Activated naive CD4-positive, alpha-beta T cell (primary cell): ENCODE results near the gene UBA5.

Source experiments
- DNase-seq, 4 experiments: peaks; one replicate each; lab custom pipeline; 2025; lab: John Stamatoyannopoulos, UW

The UBA5 gene

GRCh38 chr3:132654721-132655120 is 5.4 kb upstream of the UBA5 start:
- DNase-seq = no peak

DNA sequence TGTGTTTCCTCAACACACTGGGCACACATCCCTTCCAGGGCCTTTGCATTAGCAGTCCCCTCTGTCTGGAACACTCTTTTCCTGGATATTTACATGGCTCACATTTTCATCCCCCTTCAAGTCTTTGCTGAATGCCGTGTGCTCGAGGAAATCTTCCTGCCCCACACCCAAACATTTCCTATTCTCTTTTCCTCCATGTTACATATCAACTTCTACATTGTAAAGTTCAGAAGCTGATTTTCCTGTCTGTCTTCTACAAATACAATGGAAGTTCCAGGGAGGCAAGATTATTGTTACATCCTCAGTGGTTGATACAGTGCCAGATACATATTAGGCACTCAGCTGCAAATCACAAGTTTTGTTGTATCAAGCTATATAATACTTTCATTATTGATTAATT is 4.7 kb upstream of the UBA5 start:
- DNase-seq = no peak

DNA sequence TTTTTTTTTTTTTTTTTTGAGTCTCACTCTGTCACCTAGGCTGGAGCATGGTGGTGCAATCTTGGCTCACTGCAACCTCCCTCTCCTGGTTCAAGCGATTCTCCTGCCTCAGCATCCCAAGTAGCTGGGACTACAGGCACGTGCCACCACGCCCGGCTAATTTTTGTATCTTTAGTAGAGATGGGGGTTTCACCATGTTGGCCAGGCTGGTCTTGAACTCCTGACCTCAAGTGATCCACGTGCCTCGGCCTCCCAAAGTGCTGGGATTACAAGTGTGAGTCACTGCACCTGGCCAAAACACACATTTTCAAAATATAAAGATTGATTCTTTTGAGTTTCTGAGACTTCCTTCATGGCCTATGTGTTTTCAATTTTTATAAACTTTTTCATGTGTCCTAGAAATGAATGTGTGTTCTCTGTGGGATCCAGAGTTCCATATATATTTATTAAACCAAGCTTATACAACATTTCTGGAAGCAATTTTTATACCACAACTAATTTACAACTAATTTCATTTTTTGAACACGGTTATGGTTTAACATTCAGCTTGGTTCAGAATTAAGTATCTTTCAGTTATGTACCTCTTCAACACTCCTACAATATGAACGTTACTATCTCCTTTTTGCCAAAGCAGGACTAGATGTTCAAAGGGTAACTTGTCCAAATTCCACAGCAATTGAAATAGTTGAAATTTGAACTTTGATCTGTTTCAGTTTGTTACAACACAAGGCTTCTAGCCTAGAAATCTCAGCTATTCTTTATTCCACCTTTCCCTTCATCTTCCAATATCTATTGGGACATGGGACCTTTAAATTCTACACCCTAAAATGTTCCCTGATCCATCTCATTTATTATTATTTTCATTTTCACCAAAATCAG is 2.0 kb upstream of the UBA5 start:
- DNase-seq = no peak

GRCh38 chr3:132659000-132659364 is 1.1 kb upstream of the UBA5 start:
- DNase-seq = no peak

DNA sequence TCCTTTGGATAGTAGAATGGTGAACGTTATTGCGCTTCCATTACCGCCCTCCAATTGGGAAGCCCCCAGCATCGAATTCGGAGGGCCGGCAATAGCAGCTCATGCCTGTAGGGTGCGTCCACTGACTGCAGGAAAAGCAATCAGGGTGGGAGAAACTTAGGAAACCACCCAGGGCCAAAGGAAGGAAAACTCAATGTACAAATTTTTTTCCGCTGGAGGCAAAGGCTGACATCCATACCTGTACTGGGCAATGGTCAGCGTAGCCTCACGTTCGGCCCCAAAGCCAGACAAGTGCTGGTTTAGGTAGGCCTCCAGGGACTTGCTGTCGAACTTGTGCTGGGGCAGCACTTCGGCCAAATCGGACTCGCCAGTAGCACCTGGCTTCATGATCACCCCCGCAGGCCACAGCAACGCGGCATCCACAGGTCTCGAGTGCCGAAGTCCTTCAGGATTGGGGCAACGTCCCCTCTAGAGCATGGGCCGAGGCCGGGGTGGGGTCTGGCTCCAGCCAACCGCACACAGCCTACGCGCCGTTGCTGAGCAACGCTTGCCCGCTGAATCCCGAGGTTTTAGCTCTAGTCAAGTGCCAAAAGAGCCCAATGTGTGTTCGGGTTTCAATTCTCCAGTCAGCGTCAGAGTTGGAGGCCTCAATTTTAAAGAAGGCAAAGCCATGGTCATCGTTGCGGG is 621 bp upstream of the UBA5 start, which contains the start of gene ACAD11:
TSS of gene ACAD11 (minus strand) at position 445 of the 687 bp plus-strand sequence. CDS start at position 387, 58 bp downstream.
- DNase-seq = peak in 2 of 4 experiments; percentile 2 to 6

GRCh38 chr3:132660811-132661070 is 612 bp downstream of the UBA5 start:
- DNase-seq = no peak

DNA sequence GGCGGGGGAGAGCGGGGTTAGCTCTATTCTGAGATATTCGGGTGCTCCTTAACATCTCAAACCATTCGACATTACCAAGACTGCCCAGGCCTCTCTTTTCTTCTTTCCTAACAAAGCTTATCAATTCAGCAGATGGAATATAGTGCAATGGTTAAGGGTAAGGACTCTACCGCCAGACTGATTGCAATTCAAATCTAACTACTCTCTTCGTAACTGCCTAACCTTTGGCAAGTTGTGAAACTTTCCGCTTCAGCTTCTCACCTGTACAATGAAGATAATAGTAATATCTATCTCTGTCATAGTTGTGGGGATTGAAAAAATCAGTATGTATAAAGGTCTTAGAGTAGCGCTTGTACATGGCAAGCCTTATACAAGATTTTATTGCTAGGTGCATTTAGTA is 972 bp downstream of the UBA5 start:
- no peak for DNase-seq

GRCh38 chr3:132662212-132662611 is 2.1 kb downstream of the UBA5 start:
- no peak for DNase-seq

GRCh38 chr3:132665230-132665745 is 5.2 kb downstream of the UBA5 start:
- DNase-seq = no peak

DNA sequence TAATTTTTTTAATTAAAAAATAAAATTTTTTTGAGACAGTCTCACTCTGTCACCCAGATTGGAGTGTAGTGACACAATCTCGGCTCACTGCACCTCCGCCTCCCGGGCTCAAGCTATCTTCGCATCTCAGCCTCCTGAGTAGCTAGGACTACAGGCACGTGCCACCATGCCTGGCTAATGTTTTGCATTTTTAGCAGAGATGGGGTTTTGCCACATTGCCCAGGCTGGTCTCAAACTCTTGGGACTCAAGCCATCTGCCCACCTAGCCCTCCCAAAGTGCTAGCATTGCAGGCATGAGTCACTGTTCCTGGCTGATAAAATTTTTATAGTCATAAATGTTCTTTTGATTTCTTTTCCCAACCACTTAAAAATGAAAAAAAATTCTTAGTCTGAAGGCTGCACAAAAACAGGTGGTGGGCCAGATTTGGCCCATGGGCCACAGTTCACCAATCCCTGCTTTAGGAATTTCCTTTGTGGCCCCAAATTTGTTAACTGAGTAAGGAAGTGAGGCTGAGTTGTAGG is 9.2 kb downstream of the UBA5 start:
- DNase-seq = no peak

DNA sequence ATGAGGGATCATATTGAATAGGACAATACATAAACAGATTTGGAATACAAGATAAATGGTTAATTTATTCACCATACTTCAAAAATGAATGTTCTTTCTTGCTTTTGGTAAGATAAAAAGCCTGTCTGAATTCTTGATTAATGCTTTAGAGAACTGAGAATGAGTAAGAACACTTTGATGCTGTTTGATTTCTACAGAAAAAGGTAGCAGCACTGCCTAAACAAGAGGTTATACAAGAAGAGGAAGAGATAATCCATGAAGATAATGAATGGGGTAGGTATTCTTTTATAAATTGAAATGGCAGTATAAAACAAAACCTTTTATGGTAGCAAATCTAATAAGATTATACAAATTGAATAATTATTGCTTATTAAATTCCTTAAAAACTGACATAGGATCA is 15.3 kb downstream of the UBA5 start:
- no peak for DNase-seq

DNA sequence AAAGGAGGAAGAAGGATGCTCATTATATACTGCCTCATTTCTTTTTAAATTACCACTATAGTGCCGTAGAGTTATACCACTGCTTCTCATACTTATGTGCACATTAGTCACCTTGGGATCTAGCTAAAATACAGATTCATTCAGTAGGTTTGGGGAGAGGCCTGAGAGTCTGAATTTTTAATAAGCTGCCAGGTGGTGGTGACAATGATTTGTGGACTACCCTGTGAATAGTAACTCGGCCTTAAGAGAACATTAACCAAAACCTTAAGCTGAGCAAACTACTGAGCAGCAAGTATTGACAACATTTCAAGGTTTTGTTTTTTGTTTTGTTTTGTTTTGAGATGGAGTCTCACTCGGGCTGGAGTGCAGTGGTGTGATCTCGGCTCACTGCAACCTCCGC is 19.8 kb downstream of the UBA5 start:
- DNase-seq = no peak

GRCh38 chr3:132681421-132681820 is 21.3 kb downstream of the UBA5 start:
- no peak for DNase-seq

GRCh38 chr3:132682201-132682600 is 22.1 kb downstream of the UBA5 start:
- no peak for DNase-seq

- DNase-seq = no peak
Measured at GRCh38 chr3:132690040-132690439, 29.9 kb downstream of the UBA5 start.

DNA sequence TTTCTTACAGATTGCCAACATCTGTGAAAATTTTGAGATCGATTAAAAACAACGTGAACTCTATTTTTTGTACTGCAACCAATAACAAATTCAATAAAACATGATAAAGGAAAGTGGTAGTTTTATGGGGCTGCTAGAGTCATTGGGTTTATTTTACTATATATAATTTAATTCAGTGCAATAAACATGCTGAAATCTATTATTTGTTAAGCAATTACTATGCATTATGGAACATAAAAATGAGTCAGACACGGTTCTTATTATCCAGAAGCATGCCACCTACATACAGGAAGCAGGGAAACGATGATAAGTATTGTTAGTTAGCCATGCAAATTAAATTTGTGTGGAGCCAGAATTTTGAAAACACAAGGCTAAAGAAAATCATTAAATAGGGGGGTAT is 34.9 kb downstream of the UBA5 start:
- DNase-seq = no peak

DNA sequence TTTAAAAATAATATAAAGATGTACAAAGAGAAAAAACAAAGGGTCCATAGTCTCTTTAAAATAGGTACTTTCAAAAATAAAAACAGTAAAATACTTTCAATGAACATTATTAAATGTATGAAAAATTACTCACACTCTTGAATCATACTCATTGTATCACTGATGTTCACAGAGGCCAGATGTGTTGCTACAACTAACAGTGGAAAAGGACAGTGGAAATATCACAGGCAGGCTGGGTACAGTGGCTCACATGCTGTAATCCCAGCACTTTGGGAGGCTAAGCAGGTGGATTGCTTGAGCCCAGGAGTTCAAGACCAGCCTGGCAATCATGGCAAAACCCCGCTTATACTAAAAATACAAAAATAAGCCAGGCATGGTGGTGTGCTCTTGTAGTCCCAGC is 35.3 kb downstream of the UBA5 start:
- DNase-seq = no peak

- DNase-seq = no peak
Measured at GRCh38 chr3:132703733-132704132, 43.6 kb downstream of the UBA5 start.

- DNase-seq = no peak
Measured at GRCh38 chr3:132709761-132710160, 49.6 kb downstream of the UBA5 start.

- DNase-seq = no peak
Measured at GRCh38 chr3:132710311-132710710, 50.2 kb downstream of the UBA5 start.

DNA sequence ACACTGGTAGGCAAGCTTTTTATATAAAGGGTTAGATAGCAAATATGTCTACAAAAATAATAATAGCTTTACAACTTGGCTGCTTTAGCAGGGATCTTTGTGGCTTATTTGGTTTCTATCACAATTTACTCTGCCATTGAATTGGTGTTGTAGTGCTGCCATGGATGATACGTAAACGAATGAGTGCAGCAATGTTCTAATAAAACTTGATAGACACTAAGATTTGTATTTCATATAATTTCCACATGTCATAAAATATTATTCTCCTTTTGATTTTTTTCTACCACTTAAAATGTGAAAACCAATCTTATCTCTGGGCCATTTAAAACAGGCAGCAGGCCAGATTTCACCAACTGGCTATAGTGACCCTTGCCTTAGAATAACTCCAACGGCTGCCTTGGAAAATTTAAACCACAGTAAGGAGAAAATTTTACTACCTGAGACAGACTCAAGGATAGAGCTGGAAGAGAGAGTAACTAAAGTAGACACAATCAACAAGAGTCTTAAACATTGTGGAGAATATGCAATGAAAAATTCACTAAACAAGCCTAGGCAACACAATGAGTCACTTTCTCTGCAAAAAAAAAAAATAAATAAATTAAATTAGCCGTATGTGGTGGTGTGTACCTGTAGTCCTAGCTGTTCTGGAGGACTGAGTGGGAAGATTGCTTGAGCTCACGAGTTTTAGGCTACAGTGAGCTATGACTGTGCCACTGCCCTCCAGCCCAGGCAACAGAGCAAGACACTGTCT is 54.0 kb downstream of the UBA5 start:
- DNase-seq = no peak

GRCh38 chr3:132716372-132716771 is 56.2 kb downstream of the UBA5 start:
- no peak for DNase-seq

DNA sequence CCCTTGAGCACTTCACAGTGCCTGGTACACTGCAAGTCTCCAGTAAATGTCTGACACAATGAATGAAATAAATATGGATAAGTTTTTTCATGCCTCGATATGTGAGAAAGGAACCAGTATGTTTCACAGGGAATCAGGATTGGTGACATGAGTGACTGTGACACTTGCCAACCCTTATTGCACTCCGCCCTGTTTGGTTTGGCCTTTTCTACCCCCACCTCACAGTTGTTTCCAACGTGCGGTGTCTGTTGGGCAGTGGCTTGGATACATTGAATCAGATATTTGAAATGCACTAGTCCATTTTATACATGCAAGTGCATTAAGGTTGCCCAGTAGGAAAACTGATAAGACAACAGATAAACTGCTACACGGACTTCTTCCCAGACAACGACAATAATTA is 60.1 kb downstream of the UBA5 start:
- DNase-seq = no peak
